GM18511 (cell line): ENCODE data around the gene GOLGA6L10.
"Not testable (repeated sequence)": the region's sequence is repeated elsewhere in the genome, so short reads cannot be mapped to it uniquely, and the experiment has no call there.

Source experiments
- ATAC-seq: cut with Tn5 transposase; IDR thresholded peaks from one replicate; pipeline ENCODE4 v1.9.1; 2021; ENCODE audit warnings: mild to moderate bottlenecking, moderate library complexity; ENCODE audit not compliant: unreplicated experiment

Gene GOLGA6L10

GRCh38 chr15:82319522-82320278 lies 29.6 kb downstream of the GOLGA6L10 start:
- not testable (repeated sequence) for ATAC-seq

- ATAC-seq, result not testable (repeated sequence)
These were observed 31.0 kb downstream of the GOLGA6L10 start for GRCh38 chr15:82318281-82318680.

GRCh38 chr15:82317516-82317915 lies 31.8 kb downstream of the GOLGA6L10 start:
- ATAC-seq, result not testable (repeated sequence)

GRCh38 chr15:82317091-82317489 lies 32.2 kb downstream of the GOLGA6L10 start:
- ATAC-seq, result no peak

- not testable (repeated sequence) for ATAC-seq
These were observed 32.8 kb downstream of the GOLGA6L10 start for GRCh38 chr15:82316247-82317090.

GRCh38 chr15:82315519-82316246 lies 33.6 kb downstream of the GOLGA6L10 start:
- no peak for ATAC-seq

- ATAC-seq, result no peak
These were observed 34.3 kb downstream of the GOLGA6L10 start for GRCh38 chr15:82314769-82315518.

GRCh38 chr15:82313951-82314768 lies 35.1 kb downstream of the GOLGA6L10 start:
- not testable (repeated sequence) for ATAC-seq

- no peak for ATAC-seq
These were observed 35.8 kb downstream of the GOLGA6L10 start for GRCh38 chr15:82313446-82313845.

GRCh38 chr15:82312586-82313349 lies 36.5 kb downstream of the GOLGA6L10 start:
- ATAC-seq, result no peak

- not testable (repeated sequence) for ATAC-seq
These were observed 38.0 kb downstream of the GOLGA6L10 start for GRCh38 chr15:82311321-82311720.

GRCh38 chr15:82309802-82310201 lies 39.5 kb downstream of the GOLGA6L10 start:
- ATAC-seq, result no peak

- no peak for ATAC-seq
These were observed 41.6 kb downstream of the GOLGA6L10 start for GRCh38 chr15:82307714-82308081.

- ATAC-seq, result no peak
These were observed 42.2 kb downstream of the GOLGA6L10 start for GRCh38 chr15:82306791-82307713.

- no peak for ATAC-seq
These were observed 43.6 kb downstream of the GOLGA6L10 start for GRCh38 chr15:82305621-82306048.

GRCh38 chr15:82304778-82305090 lies 44.5 kb downstream of the GOLGA6L10 start:
- no peak for ATAC-seq

GRCh38 chr15:82303956-82304777 lies 45.1 kb downstream of the GOLGA6L10 start:
- ATAC-seq, result no peak
